Astrocyte (in vitro differentiated cells and primary cell): ENCODE data around the gene SH2D7.

Experiments used
- EZH2 ChIP-seq: IDR thresholded peaks from 2 replicates; pipeline ENCODE4 v1.6.1; 2012; ENCODE audit warnings: mild to moderate bottlenecking, low read length, inconsistent platforms; ENCODE audit not compliant: insufficient read depth
- TF ChIP-seq, protein P1 (sequence below): IDR thresholded peaks from 2 replicates; pipeline ENCODE4 v1.5.1; 2011; ENCODE audit warnings: low read depth, mild to moderate bottlenecking, inconsistent platforms, low read length, moderate library complexity; ENCODE audit not compliant: insufficient read depth

DNA sequence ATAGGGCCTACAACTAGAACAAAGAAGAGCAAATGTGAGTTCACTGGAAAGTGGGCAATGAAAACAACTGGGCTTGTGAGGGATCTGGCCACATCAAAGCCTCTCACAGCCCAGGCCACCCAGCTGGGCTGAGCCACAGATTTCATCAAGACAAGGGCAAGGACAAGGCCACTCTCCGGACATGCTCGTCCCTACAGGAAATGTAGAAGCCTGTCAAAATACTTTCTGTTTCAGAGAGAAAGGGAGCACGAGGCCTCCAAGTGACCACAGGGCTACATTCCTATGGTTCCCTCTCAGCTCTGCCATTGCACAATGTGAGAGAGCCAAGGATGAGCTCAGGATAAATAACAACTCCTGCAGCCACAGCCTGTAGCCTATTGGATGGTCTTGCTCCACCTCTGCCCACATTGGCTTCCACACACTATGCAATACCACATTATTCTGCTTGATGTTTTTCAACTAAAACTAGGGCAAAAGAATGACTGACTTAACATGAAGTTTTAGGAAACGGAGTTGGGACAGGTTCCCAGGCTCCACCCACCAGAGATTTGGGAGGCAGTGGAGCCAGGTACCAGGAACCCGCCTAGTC is 27.0 kb upstream of the SH2D7 start:
- TF ChIP-seq, protein P1, sequence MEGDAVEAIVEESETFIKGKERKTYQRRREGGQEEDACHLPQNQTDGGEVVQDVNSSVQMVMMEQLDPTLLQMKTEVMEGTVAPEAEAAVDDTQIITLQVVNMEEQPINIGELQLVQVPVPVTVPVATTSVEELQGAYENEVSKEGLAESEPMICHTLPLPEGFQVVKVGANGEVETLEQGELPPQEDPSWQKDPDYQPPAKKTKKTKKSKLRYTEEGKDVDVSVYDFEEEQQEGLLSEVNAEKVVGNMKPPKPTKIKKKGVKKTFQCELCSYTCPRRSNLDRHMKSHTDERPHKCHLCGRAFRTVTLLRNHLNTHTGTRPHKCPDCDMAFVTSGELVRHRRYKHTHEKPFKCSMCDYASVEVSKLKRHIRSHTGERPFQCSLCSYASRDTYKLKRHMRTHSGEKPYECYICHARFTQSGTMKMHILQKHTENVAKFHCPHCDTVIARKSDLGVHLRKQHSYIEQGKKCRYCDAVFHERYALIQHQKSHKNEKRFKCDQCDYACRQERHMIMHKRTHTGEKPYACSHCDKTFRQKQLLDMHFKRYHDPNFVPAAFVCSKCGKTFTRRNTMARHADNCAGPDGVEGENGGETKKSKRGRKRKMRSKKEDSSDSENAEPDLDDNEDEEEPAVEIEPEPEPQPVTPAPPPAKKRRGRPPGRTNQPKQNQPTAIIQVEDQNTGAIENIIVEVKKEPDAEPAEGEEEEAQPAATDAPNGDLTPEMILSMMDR: no peak
- no peak for TF ChIP-seq EZH2
